NT2/D1 (cell line): ENCODE results near the gene DNAJC25.

ENCODE experiments used
- SUZ12 ChIP-seq: IDR thresholded peaks from 2 replicates; pipeline ENCODE4 v1.6.1; 2011; ENCODE audit not compliant: insufficient read length, insufficient read depth; ENCODE audit errors: extremely low read depth
- ZNF274 ChIP-seq: IDR thresholded peaks from 2 replicates; pipeline ENCODE4 v1.6.1; 2011; ENCODE audit warnings: mild to moderate bottlenecking, low read depth, low read length

- TF ChIP-seq ZNF274: no peak
- TF ChIP-seq SUZ12: no peak
Observed at GRCh38 chr9:111700776-111701175, 69.6 kb downstream of the DNAJC25 start.
